GM21423 (cell line): Measurements from ENCODE around the gene CALCR.
"Not testable (repeated sequence)": the region's sequence is repeated elsewhere in the genome, so short reads cannot be mapped to it uniquely, and the experiment has no call there.

Experiments used
- ATAC-seq: cut with Tn5 transposase; IDR thresholded peaks from one replicate; pipeline ENCODE4 v1.9.1; 2021; ENCODE audit warnings: mild to moderate bottlenecking, moderate library complexity; ENCODE audit not compliant: unreplicated experiment

The CALCR gene

DNA sequence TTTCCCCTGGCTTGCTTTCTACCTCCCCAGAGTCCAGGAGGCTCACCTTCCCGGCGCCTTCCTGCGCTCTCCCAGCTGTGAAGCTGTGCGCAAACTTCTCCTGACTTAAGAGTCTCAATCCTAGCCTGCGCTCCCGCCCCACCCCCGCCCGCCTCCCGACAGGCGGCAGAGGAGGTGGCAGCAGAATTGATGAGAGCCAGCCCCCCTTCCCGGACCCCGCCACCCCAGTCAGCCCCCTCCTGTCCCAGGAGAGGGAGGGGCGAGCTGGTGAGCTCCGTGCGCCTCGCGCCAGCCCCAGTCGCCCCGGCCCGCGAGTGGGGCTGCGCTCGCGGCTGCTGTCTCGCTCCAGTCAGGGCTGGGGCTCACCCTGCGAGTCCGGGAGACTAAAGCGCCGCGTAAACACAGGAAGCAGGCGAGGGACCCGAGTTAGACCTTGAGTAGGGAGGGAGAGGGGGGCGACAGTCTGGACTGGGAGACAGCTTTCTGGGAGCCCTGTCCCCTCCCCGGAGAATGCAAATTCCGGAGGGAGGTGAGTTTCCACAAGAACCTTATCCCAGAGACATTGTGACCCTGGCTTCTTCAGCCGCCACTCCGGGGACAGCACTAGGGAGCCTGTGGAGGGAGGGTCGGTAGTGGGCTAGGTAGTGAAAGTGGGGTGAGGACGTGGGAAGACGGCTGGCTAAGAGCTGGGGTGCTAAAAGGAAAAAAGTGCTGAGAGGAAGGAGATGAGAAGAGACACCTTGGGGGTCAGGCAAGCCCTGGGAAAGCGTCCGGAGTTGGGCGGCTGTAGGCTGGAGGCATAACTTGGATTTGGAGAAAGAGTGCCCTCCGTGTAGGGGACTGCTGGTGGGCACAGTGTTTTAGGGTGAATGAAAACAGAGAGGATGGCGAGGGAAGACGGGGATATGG, at the start of gene CALCR:
CALCR (minus strand) TSS at position 79 of the 909 bp plus-strand sequence. CDS start 87,743 bp downstream, outside the sequence.
- no peak for ATAC-seq

DNA sequence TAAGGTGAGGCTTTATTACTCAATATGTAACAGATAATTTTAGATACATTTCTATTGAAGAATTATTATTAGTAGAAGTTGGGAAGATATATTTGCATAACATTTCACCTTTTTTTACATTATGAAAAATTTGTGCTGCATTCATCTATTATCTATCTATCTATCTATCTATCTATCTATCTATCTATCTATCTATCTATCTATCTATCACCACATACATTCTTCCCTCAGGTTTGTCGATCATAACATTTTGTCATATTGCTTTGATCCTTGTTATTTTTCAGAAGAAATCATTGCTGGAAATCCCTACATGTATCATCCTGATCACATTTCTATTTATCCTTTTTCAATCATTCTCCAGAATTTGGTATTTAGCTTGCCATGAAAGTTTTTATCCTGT, 49.3 kb upstream of the CALCR start:
- ATAC-seq = no peak

DNA sequence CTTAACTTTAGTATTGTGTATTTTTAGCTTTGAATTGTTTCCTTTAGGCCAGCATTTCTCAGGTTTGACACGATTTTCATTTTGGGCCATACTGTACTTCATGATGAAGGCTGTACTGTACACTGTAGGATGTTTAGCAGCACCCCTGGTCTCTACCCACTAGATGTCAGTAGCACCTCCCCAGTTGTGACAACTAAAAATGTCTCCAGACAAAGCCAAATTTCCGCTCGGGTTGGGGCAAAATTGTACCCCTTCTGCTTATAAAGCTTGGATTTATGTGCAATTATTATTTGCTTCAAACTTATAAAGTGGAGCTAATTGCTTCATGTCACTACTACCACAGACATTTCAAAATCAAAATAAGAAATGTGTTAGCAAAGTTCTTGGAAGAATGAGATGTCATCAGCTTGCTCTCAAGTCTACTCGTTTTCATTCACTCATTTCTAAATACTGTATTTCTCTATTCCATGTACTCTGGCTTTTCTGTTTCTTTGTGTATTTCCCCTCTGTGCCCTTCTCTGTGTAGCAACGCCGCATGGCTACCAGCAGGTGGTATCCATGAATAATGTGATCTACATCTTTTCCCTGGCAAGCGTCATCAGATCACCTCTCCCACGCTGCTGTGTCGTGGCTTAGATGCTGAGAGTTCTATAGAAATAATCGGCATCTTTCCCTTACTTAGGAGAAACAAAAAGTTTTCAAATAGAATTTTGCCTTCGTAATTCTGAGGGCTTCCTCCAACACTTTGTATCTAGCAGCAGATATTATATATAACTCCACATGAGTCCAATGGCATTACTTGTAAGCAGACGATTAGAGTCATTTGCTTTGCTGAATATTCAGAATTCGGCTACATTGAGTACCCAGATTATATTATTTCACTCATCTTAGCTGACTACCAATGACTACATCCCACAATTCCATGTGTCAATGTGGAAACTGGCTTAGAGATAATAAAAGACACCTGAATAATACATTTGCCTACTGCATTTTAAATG, 47.8 kb upstream of the CALCR start:
- ATAC-seq = no peak

DNA sequence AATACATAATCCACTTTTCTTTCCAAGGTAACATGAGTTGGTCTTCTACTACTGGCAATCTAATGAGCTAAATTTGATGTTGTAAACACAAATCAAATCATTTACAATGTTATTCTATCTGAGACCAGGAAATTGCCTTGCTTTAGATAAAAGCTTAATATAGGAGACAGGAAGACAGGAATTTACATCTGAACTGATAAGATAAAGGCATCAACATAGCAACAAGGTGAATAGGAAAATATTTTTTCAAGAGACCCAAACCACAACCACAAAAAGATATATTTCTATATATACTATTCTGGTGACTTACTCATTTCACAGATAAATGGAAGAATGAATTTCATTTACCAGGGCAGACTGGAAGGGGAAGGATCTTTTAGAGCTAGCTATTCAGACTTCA, 46.3 kb upstream of the CALCR start:
- no peak for ATAC-seq

GRCh38 chr7:93620057-93620456, 45.5 kb upstream of the CALCR start:
- ATAC-seq = no peak

- no peak for ATAC-seq
Observed at GRCh38 chr7:93601363-93601762, 26.8 kb upstream of the CALCR start.

DNA sequence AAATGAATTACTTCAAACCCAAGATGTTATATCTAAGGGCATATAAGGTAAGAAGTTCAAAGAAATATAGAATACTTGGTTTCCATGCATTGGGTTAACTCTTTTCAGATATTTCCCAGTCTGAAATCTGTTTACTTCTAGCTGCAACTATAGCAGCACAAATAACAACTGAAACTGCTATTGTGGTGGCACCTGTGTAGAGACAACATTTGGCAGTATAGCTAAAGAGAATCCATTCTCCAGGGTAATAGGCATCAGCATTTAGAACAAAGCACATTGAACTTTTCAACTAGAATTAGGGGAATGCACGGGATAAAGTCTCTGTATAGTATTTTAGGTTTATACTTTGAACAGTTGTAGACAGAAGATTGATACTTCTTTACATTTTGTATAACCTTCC, 19.7 kb upstream of the CALCR start:
- ATAC-seq = no peak

DNA sequence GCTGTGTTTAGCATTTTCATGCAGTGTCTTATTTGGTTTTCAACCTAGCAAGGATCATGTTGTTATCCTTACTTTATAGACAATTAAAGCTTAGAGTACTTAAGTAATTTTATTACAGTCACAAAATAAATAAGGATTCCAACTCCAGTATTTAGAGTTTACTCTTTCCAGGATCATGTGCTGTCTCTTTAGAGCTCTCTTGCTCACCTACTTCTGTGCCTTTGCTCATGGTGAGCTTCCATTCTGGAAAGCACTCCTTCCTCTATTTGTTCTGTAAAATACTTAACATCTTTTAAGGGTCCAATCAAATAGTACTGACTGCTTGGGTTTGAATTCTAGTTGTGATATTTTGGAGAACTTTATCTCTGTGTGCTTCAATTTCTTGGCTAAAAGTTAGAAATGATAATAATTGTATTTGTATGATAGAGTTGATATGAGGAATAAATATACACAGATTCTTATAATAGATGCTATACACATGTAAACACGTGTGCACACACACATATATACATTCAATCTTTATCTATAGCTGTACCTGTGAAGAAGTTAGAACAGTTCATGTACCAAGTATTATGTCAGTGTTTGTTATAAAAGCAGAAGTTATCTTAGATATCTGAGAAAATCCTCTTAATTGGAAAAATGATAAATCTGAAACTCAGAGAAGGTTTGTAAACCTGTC, 18.2 kb upstream of the CALCR start:
- no peak for ATAC-seq

- ATAC-seq = not testable (repeated sequence)
Observed at GRCh38 chr7:93591224-93592050, 16.9 kb upstream of the CALCR start.

GRCh38 chr7:93586479-93586865, 11.9 kb upstream of the CALCR start:
- not testable (repeated sequence) for ATAC-seq

DNA sequence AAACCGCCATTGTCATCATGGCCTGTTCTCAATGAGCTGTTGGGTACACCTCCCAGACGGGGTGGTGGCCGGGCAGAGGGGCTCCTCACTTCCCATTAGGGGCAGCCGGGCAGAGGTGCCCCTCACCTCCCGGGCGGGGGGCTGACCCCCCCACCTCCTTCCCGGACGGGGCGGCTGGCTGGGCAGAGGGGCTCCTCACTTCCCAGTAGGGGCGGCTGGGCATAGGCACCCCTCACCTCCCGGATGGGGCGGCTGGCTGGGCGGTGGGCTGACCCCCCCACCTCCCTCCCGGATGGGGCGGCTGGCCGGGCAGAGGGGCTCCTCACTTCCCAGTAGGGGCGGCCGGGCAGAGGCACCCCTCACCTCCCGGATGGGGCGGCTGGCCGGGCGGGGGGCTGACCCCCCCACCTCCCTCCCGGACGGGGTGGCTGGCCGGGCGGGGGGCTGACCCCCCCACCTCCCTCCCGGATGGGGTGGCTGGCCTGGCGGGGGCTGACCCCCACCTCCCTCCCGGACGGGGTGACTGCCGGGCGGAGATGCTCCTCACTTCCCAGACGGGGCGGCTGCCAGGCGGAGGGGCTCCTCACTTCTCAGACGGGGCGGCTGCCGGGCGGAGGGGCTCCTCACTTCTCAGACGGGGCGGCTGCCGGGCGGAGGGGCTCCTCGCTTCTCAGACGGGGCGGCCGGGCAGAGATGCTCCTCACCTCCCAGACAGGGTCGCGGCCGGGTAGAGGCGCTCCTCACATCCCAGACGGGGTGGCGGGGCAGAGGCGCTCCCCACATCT, 11.4 kb upstream of the CALCR start:
- ATAC-seq = not testable (repeated sequence)

- ATAC-seq = no peak
Observed at GRCh38 chr7:93579431-93579830, 4.9 kb upstream of the CALCR start.

DNA sequence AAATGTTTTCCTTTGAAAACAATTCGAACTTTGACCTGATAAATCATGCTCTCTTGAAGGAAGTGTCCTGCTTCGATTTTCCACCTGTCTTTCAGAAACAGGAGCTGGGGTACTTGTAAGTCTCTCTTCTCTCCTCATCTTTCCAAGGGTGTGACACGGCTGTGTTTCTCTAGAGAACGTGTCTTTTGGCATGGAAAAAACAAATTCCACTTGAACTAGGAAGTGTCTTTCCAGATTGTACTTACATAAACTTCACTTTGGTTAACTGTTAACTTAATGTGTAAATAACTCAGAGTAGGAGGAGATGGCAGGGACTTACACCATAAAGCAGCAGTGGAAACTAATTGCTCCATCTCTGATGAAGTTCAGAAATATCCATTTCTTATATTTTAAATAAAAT, 4.2 kb upstream of the CALCR start:
- ATAC-seq = no peak

DNA sequence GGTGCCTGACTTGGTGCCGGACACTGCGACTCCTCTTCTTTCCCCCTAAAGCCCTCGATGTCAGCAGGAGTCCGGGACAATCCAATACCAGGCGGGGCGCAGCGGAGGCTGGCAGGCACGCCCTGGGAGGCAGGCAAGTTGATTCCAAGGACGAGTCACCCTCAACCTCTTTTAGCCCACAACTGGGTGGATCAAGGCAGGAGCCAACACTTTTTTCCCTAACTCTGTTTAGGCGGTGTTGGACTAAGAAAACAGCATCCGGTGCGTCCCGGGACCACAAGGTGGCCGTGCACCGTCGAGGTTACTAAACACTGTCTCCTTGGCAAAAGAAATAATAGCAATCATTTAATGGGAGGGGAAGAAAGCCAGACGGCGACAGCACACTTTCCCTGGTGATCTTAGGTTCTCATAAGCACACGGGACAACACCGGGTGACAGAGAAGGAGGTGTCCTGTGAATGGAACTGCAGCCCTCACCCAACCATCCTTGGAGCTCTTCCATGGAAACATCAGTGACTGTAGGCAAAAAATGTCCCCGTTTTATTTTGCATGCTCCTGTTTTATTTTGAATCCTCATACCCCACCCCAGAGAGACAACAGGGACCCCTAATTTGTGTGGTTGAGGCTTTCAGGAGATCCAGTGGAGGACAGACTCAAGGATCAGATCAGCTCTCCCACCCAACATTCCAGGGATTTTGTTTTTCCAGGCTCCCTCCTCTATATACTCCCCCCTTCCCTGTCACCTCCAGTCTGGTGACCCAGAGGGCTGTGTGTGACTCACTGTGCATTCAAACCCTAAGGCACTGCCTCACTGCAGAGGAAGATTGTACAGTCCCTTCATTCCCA, 1.3 kb upstream of the CALCR start:
- no peak for ATAC-seq

GRCh38 chr7:93574269-93574645, 267 bp downstream of the CALCR start:
- ATAC-seq = no peak

- ATAC-seq = no peak
Observed at GRCh38 chr7:93569189-93569588, 5.3 kb downstream of the CALCR start.

GRCh38 chr7:93566876-93567275, 7.6 kb downstream of the CALCR start:
- ATAC-seq = no peak

DNA sequence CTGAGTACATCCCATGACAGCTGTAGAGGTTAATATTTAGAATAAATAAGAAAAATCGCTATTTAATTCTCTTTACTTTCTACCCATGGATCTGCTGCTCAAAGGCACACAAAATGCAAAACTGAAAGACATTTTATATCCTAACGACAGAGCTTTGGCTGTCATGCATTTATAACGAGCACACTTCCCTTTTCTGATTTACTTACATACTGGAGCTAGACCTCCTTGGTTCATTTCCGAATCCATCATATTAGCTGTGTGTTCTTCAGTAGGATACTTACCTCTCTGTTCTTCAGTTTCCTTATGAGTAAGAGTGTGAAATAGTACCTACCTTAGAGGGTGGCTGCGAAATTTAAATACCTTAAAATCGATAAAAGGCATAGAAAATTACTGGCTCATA, 10.9 kb downstream of the CALCR start:
- no peak for ATAC-seq
